KOPT-K1 (cell line): ENCODE data around the gene ADAMTS3.

Source experiments
- H3K27ac ChIP-seq: fragments of 200-600 bp; sonication (generic); 2 replicates; pipeline ENCODE4 v1.5.1; 2016; ENCODE audit warnings: antibody characterized with exemption, mild to moderate bottlenecking, low read depth, low read length; ENCODE audit not compliant: poor library complexity, severe bottlenecking
- H3K36me3 ChIP-seq: fragments of 200-600 bp; sonication (generic); 2 replicates; pipeline ENCODE4 v1.5.1; 2017; ENCODE audit warnings: antibody characterized with exemption, mild to moderate bottlenecking, low read length, moderate library complexity; ENCODE audit not compliant: insufficient read depth
- H3K9me3 ChIP-seq: fragments of 200-600 bp; sonication (generic); 2 replicates; pipeline ENCODE4 v1.5.1; 2017; ENCODE audit warnings: antibody characterized with exemption, low read length, mild to moderate bottlenecking; ENCODE audit not compliant: insufficient read depth, poor library complexity, severe bottlenecking

The ADAMTS3 gene

DNA sequence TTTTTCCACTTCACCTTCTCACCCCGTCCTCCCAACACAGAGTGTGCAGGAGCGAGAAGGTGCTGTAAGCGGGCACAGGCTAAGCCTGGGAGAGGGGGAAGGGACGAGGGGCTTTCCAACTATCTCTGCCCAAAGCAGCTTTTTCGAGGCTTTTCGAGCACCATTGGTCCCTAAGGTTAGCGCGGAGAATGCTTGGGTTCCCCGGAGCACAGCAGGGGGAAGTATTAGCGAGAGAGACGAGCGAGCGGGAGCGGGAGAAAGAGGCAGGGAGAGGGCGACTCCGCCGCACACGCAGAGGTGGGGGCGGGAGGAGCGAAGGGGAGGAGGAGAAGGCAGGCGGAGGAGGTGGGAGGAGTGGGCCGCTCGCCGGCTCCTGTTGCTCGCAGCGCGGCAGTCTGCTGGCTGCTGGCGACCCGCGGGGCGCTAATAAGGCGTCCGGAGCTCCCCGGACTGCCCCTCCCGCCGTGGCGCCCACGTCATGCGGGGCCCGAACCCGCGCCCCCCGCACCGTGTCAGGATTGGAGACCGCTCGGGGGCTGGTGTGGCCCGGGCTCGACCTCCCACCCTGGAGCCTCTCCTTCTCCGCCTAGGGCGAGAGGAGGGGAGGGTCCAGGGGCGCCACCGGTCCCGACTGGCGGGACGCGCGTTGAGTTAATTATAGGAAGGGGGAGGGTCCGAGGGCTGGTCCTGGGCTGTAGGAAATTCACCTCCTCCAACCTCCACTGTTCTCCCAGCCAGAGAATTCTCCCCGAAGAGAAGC lies at the start of gene ADAMTS3:
TSS of gene ADAMTS3 (minus strand) at position 263 of the 760 bp plus-strand sequence. CDS start 459 bp downstream, outside the sequence.
- H3K27ac ChIP-seq, result no peak within 1 kb of the TSS
- no peaks in the 10 kb centered on the region for H3K9me3 ChIP-seq
- no peaks in the 10 kb centered on the region for H3K36me3 ChIP-seq

DNA sequence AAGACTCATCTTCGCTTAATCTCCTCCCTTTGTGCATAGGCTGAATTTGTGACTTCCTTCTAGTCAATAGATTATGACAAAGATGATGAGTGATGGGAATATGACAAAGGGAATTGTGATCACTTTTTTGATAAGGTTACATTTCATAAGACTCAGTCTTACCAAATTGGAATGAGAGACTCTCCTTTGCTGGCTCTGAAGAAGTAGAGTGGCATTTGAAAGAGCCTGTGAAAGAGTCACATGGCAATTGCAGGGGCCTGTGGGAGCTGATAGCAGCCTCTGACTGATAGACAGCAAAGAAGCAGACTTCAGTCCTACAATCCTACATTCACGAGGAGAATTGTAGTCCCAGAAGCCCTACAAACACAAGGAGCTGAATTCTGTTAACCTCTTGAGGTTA lies 44.9 kb upstream of the ADAMTS3 start:
- no peaks in the 10 kb centered on the region for H3K36me3 ChIP-seq
- H3K9me3 ChIP-seq, result no peaks in the 10 kb centered on the region
- no peak overlapping the region for H3K27ac ChIP-seq

DNA sequence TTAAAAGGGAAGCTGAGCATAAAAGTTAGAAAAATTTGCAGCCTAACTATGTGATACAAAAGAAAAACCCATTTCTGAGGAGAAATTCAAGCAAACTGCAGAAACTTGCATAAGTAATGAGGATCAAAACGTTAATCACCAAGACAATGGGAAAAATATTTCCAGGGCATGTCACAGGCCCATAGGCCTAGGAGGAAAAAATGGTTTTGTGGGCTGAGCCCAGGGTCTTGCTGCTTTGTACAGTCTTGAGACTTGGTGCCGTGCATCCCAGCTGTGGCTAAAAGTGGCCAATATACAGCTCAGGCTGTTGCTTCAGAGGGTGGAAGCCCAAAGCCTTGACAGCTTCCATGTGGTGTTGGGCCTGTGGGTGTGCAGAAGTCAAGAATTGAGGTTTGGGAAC lies 37.7 kb upstream of the ADAMTS3 start:
- H3K36me3 ChIP-seq, result no peaks in the 10 kb centered on the region
- peaks cover 8% of the 10 kb centered on the region for H3K9me3 ChIP-seq
- no peak overlapping the region for H3K27ac ChIP-seq

DNA sequence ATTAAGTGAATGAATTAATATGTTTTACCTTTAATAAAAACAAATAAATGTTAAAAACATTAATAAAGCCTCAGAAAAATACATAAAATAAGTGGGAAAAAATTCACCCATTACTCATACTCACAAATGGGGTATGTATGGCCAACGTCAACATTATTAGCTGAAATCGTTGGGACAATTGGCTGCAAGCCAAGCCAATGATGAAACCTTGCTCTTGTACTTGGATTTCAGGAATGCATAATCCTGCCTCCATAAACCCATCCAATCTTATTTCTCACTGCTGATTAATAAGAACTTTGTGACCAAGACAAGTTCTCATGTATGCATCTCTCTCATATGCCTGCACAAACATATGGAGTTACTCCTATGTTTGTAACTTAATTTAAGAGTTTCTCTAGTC lies 35.3 kb upstream of the ADAMTS3 start:
- H3K36me3 ChIP-seq, result no peaks in the 10 kb centered on the region
- peaks cover 8% of the 10 kb centered on the region for H3K9me3 ChIP-seq

DNA sequence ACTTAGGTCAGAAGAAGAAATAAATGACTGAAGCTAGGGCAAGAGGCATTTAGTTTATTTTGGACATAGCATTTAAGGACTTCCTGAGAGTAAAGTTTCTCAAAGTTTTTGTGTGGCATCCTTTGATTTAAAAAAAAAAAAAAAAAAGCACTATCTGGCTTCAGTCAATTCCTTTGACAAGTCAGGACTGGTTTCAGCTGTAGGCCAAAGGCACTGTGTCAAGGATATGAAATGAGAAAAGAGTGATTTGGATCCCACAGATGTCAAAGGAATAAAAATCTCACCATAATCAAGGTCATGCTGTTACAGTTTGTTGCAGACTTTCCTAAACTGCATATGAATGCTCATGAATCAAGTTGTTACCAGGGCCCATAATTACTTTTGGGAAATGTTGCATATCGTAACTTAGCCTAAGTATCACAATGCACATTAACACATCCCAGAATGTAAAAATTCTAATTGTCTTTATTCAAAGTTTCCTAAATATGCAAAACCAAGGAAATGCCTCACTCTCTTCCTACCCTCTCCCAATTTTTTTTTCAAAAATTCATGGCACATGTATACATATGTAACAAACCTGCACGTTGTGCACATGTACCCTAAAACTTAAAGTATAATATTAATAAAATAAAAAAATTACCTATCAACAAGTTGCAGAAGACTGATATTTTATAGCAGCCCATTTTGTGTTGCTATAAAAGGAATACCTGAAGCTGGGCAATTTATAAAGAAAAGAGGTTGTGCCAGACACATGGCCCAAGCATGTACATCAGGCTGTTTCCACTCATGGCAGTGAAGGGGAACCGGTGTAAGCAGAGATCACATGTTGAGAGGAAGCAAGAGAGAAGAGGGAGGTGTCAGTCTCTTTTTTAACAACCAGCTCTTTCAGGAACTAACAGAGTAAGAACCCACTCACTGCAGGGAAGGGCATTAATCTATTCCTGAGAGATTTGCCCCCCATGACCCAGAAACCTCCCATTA lies 33.7 kb upstream of the ADAMTS3 start:
- peaks cover 8% of the 10 kb centered on the region for H3K9me3 ChIP-seq
- no peak overlapping the region for H3K27ac ChIP-seq
- no peaks in the 10 kb centered on the region for H3K36me3 ChIP-seq

More for the DNA sequence above, 35.3 kb upstream of the ADAMTS3 start:
- no peak overlapping the region for H3K27ac ChIP-seq

DNA sequence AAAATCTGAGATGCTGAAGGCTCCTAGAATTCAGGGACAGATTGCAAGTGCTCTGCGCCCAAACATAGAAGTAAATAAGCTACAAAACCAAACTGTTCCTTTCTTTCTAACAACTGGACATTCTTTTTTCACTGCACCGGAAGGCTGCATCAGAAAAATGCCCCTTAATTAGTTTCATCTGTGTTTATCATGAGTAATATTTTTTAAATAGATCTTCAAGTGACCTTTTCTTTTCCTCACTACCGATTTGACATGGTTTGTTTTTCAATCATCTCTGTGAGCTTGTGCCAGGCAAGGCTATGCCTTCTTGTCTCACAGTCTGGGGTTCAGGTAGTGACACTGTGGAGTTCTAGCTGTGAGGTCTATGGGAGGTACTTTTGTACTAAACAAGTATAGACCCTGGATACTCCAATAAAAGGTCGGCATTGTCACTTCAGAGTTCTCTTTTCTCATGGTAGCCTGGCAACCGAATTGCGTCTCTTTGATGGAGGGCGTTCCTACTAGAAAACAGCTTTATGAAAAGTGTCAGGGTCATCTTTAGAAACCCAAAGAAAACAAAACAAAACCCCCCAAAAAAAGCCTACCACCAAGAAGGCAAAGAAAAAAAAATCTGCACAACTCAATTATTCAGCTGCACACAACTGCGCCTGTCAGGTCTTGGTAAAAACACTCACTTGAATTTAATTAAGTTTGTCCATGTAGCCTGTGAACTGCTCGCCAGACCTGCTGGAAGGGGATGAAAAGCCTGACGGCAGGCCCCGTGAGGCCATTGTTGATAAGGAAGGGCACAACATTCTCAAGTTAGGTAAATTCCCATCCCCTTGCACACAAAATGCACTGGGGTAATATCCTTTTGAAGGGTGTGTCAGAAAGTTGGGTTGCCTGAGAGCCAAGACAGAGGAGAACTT lies 22.8 kb upstream of the ADAMTS3 start:
- Histone ChIP-seq H3K36me3 (no peaks in the 10 kb centered on the region), H3K9me3 (no peaks in the 10 kb centered on the region), H3K27ac (no peak overlapping the region)

DNA sequence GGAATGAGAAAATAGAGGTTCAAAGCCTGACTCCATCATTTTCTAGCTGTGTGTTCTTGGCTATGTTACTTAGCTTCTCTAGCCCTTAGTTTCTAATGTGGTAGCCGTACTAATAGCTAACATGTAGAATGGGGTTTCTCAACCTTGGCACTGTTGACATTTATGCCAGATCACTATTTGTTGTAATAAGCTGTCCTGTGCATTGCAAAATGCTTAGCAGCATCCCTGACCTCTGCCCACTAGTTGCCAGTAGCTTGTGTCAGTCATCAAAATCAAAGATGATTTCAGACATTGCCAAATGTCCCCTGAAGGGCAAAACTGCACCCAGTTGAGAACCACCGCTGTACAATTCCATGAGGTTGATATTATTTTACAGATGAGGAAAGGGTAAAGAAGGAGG lies 18.3 kb upstream of the ADAMTS3 start:
- no peak overlapping the region for H3K27ac ChIP-seq
- H3K9me3 ChIP-seq, result no peaks in the 10 kb centered on the region
- H3K36me3 ChIP-seq, result no peaks in the 10 kb centered on the region

DNA sequence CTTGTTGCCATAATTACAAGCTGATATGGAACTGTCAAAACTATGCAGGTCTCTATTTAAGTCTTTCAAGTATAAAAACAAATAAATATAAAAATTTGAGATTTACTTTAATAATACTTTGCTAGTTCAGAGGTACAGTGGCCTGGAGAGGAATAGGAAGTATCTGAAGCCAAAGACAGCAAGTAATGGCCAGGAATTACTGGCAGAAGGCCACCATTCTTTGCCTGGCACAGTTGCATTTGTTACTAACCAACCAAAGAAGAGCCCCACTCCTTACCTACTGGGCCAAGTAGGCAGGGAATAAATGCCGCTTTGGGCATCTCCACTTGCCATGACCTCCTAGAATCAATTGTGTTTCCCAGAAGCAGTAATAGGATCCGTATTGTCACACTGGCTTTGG lies 13.8 kb upstream of the ADAMTS3 start:
- H3K9me3 ChIP-seq, result no peaks in the 10 kb centered on the region
- no peaks in the 10 kb centered on the region for H3K36me3 ChIP-seq
- H3K27ac ChIP-seq, result no peak overlapping the region

DNA sequence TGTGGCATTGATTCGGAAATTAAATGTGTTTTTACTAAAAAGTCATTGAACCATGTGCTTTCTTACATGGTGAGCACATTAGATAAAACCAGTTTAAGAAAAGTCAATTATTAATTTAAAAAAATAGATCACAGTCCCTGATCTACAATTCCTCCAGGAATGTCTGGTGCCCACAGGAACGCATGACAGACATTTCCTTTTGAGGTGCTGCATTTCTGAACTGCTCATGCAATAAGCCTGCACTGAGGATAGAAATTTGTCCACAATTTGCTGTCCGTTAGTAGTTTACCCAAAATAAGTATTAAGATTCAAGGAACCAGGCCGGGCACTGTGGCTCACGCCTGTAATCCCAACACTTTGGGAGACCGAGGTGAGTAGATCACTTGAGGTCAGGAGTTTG lies 8.2 kb upstream of the ADAMTS3 start:
- H3K36me3 ChIP-seq, result no peaks in the 10 kb centered on the region
- H3K27ac ChIP-seq, result no peak overlapping the region
- no peaks in the 10 kb centered on the region for H3K9me3 ChIP-seq

DNA sequence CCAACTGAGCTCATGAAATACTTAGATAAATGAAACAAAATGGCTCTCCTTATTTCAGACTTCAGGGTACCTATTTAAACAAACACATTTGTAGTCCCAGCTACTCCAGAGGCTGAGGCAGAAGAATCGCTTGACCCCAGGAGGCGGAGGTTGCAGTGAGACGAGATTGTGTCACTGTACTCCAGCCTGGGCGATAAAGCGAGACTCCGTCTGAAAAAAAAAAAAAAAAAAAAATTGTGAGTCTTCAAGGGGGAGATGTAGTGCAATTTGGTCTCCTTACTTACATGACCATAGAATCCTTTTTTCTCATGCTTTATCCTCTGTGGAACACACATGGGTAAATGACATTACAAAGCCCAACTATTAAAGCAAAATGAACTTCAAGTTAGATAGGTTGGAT lies 2.3 kb upstream of the ADAMTS3 start:
- H3K9me3 ChIP-seq, result no peaks in the 10 kb centered on the region
- H3K27ac ChIP-seq, result no peak overlapping the region
- H3K36me3 ChIP-seq, result no peaks in the 10 kb centered on the region

DNA sequence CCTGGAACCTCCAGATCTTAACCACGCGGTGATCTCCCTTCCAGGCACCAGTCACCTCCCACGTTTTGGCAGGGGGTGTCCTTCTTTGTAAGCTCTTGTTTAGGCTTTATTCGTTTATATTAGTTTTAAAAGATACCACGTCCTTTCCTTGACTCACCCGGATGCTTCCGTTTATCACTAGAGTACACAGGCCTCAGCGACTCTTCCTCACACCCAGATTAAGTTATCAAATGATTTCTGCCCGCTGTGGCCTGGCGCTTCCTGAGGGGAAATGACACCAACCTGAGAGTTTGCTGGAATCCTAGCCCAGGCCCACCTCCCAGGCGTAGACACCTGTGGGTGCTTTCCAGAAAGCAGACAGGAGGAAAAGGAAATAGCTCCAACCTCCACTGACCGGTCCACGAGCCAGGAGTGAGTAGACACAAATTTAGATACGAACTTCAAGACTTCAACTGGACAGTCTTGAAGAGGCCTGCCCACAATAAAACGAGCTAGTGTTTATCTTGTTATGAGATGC lies 756 bp upstream of the ADAMTS3 start:
- Histone ChIP-seq H3K36me3 (no peaks in the 10 kb centered on the region), H3K27ac (no peak overlapping the region), H3K9me3 (no peaks in the 10 kb centered on the region)

DNA sequence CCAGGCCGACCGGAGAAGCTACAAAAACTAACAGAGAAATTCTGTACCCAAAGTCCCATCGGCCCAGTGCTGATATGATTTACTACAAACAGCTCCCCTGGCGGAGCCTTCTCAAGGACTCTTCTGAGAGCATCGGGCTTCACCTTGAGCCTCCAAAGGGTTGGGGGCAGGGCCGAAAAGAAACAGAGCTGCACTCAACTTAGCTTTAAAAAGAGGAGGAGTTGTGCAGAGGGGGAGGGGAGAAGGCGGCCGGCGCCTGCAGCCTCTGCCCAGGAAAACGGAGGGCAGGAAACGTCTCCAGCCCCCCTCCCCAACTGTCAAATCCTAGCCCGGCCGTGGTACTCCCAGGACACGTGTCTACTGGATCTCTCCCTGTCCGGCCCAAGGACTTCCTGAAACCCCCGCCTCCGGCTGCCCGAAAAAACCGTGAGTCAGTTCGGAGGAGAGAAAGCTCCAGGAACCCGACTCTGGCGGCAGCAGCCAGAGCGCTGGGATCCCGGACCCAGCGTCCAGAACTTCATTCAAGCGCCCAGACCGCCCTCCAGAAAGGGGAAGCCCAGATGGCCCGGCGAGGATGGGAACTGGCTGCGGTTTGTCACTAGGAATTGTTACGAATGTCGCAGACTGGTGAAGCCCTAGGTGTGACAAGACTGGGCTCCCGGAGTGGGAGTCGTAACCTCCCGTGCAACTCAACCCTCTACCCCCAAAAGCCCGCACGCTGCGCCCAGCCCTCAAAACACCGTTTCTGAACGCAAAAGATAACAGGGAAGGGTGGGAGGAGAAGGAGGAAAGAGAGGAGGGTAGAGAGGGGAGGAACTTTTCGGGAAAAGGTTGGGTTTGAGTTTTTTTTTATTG lies 973 bp downstream of the ADAMTS3 start:
- Histone ChIP-seq H3K36me3 (no peaks in the 10 kb centered on the region), H3K27ac (no peak overlapping the region), H3K9me3 (no peaks in the 10 kb centered on the region)

DNA sequence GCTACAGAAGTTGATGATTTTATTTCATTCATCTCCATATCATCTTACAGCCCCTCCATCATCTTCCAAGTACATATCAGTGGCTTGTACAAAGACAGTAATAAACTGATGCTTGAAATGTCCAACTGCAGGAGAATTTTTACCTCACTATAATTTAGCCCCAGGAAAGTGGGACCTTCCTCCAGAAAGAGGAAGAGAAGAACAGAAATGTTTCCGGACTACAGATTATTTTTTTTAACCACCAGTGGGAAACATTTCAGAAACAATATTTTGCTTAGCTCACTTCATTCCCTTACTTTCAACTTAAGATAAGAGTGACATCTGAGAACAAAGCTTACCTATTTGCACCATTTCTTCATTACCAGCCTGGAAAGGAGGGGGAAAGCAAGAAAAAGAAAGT lies 2.0 kb downstream of the ADAMTS3 start:
- Histone ChIP-seq H3K36me3 (no peaks in the 10 kb centered on the region), H3K27ac (no peak overlapping the region), H3K9me3 (no peaks in the 10 kb centered on the region)

DNA sequence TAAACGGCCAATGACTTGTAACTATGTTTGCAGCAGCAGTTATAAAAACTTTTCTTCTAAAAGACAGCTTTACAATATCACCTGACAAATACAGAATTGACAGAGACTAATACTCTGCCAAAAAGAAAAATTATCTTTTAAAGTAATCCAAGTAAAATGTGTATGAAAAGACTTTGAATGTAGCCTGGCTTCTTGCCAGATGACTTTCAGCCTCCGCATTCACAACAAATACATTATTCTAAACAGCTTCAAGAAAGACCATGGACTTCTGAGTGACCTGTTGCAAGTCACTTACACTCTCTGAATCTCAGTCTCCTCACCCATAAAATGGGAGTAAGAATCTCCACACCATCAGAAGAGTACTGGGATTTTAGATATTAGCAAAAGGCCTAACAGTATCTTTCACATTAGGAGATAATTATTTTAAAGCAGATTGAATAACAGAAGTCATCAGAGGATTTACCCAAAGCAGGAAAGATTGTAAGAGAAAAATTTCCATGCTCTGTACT lies 2.5 kb downstream of the ADAMTS3 start:
- no peak overlapping the region for H3K27ac ChIP-seq
- H3K36me3 ChIP-seq, result no peaks in the 10 kb centered on the region
- H3K9me3 ChIP-seq, result no peaks in the 10 kb centered on the region
